Activated naive CD8-positive, alpha-beta T cell (primary cell): ENCODE results near the gene SERINC3.
"Not testable (repeated sequence)": the region's sequence is repeated elsewhere in the genome, so short reads cannot be mapped to it uniquely, and the experiment has no call there.

ENCODE experiments used
- H3K27ac Mint-ChIP-seq: one replicate; pipeline ENCODE4 v1.8.0; 2021; ENCODE audit warnings: mixed read lengths
- H3K27me3 Mint-ChIP-seq: one replicate; pipeline ENCODE4 v1.8.0; 2021; ENCODE audit warnings: mixed read lengths
- H3K36me3 Mint-ChIP-seq: one replicate; pipeline ENCODE4 v1.8.0; 2021; ENCODE audit warnings: mixed read lengths
- H3K4me1 Mint-ChIP-seq: one replicate; pipeline ENCODE4 v1.8.0; 2021; ENCODE audit warnings: low read depth, mixed read lengths
- H3K4me3 Mint-ChIP-seq: one replicate; pipeline ENCODE4 v1.8.0; 2021; ENCODE audit warnings: mild to moderate bottlenecking, mixed read lengths
- H3K9me3 Mint-ChIP-seq: one replicate; pipeline ENCODE4 v1.8.0; 2021; ENCODE audit warnings: low read depth, mixed read lengths

Gene SERINC3

DNA sequence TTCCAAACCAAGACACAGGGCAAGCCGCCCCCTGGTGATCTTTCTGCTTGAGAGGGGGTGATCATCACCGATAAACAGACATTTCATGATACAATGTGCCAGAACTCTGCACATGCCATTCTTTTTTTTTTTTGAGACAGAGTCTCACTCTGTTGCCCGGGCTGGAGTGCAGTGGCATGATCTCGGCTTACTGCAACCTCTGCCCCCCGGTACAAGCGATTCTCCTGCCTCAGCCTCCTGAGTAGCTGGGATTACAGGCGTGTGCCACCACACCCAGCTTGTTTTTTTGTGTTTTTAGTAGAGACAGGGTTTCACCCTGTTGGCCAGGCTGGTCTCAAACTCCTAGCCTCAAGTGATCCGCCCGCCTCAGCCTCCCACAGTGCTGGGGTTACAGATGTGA lies 49.6 kb downstream of the SERINC3 start:
- not testable (repeated sequence) for H3K36me3 Mint-ChIP-seq, H3K9me3 Mint-ChIP-seq, H3K4me3 Mint-ChIP-seq, H3K27me3 Mint-ChIP-seq, H3K27ac Mint-ChIP-seq
- peaks cover 20% of the 10 kb centered on the region for H3K4me1 Mint-ChIP-seq

DNA sequence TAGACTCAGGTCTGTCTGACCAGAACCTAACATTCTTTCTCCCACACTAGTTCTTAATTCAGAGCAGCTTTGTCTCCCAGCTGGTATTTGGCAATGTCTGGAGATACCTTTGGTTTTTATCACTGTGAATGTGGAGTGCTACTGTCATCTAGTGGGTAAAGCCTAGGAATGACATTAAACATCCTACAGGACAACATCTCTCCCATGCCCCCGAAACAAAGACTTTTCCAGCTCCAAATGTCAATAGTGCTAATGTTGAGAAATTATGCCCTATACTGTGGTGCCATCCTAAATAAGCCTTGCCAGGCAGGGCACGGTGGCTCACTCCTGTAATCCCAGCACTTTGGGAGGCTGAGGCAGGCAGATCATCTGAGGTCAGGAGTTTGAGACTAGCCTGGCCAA lies 50.4 kb downstream of the SERINC3 start:
- H3K9me3 Mint-ChIP-seq, result no peaks in the 10 kb centered on the region
- no peaks in the 10 kb centered on the region for H3K27me3 Mint-ChIP-seq
- no peak overlapping the region for H3K4me3 Mint-ChIP-seq
- no peaks in the 10 kb centered on the region for H3K36me3 Mint-ChIP-seq
- peaks cover 12% of the 10 kb centered on the region for H3K4me1 Mint-ChIP-seq
- H3K27ac Mint-ChIP-seq, result no peak overlapping the region

DNA sequence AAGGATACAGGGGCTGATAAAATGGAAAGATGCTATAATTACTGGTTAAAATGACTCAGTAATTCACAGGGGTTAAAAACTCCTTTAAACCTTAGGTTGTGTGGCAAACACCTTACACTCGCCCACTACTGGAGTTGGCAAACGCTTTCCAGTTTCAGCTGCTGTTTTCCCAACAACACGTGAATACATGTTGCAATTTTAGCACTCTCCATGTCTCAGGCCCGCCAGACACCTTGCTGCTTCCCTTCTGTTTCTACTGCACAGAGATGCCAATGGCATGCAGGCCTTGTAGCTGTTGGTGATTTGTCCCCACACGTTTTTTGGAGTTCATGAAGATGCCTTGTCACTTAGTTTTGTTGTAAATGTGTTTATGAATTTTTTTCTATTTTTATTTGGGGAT lies 51.5 kb downstream of the SERINC3 start:
- Mint-ChIP-seq H3K9me3 (no peaks in the 10 kb centered on the region), H3K4me1 (peaks cover 4% of the 10 kb centered on the region), H3K36me3 (no peaks in the 10 kb centered on the region), H3K27ac (no peak overlapping the region), H3K4me3 (no peak overlapping the region), H3K27me3 (no peaks in the 10 kb centered on the region)

DNA sequence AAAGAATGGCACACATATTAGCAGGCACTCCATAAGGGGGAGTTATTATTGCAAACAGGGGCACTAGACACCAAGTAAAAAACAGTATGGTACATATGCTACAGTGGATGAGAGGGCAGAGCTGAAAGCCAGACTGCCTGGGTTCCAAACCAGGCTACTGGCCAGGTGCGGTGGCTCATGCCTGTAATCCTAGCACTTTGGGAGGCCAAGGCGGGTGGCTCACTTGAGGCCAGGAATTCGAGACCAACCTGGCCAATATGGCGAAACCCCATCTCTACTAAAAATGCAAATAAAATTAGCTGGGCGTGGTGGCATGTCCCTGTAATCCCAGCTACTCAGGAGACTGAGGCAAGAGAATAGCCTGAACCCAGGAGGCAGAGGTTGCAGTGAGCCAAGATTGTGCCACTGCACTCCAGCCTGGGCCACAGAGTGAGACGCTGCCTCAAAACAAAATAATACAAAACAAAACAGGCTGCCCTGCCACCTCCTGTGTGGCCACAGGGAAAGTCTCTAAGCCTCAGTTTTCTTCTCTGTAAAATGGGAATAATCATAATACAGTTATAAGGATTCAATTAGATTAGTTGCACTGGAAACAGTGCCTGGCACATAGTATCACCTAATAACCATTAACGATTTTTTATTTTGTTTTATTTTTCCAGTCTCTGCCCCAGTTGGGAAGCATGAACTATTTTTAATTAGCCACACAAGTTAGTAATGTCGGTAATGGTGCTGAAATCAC lies 53.7 kb downstream of the SERINC3 start:
- Mint-ChIP-seq H3K27me3 (no peaks in the 10 kb centered on the region), H3K4me1 (no peaks in the 10 kb centered on the region), H3K4me3 (no peak overlapping the region), H3K9me3 (no peaks in the 10 kb centered on the region), H3K36me3 (no peaks in the 10 kb centered on the region), H3K27ac (no peak overlapping the region)

DNA sequence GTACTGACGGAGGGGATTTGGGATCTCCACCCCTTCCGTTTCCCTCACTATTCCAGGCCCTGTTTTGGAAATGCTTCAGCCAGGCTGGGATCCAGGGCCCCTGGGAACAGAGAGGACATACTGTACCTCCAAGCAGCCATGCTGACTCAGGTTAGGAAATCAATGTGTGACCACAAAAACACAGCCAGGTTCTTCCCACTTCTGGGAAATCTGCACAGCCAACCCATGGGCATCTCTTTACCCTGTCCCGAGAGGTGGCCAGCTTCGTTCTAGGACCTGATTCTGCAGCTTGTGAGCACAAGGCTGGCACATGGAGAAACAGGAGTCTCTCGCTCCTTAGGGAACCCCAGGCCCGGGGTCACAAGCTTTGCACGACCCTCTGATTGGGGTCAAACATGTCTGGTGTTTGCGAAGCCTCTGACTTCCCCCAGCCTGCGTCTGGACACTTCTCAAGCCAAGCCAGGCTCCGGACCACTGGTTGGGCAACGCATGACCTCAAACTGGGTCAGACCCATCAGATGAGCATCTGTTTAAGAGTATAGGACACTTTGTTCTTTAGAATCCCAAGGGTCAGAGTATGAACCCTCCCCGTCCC lies 54.5 kb downstream of the SERINC3 start:
- Mint-ChIP-seq H3K9me3 (no peaks in the 10 kb centered on the region), H3K36me3 (no peaks in the 10 kb centered on the region), H3K4me3 (no peak overlapping the region), H3K4me1 (no peaks in the 10 kb centered on the region), H3K27me3 (no peaks in the 10 kb centered on the region), H3K27ac (no peak overlapping the region)

DNA sequence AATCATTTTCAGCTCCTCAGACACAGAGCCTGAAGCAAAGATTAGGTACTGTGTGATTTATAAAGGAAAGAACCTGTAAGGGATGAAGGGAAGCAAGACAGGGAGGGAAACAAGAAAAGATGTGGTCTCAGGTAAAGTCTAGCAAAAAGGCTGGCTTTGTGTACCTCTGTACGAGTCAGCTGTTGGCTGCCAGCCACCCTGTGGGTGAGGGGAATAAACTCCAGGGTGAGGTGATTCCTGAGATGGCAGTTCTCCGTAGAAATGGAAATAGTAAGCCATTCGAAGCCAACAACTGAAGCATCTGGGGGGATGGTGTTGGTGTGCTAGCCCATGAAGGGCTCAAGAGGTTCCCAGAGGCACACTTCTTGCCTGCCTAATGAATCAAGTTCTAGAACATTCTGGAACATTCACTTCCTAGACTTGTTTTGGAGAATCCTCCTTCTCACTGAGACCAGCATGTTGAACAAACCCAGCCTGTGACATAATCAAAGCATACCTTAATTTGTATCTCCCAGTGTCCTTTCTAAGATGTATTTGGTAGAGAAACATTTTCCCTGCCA lies 56.8 kb downstream of the SERINC3 start:
- Mint-ChIP-seq H3K27me3 (no peaks in the 10 kb centered on the region), H3K27ac (no peak overlapping the region), H3K36me3 (no peaks in the 10 kb centered on the region), H3K9me3 (no peaks in the 10 kb centered on the region), H3K4me1 (no peaks in the 10 kb centered on the region), H3K4me3 (no peak overlapping the region)

DNA sequence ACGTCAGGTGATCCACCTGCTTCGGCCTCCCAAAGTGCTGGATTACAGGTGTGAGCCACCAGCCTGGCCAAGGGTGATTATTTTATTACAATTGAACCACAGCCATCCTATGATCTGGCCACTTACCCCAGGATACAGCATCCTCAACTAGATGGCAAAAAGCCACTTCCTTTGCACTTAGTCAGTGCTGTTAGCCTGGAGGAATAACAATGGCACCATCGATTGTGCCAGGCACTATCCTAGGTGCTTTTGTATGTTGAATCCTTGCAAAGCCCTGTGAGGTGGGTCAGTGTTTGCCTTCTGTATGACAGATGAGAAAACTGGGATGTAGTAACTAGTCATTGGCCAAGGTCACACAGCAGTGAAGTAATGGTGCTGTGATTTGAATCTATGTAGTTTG lies 57.4 kb downstream of the SERINC3 start:
- Mint-ChIP-seq H3K27me3 (no peaks in the 10 kb centered on the region), H3K36me3 (no peaks in the 10 kb centered on the region), H3K27ac (no peak overlapping the region), H3K4me1 (no peaks in the 10 kb centered on the region), H3K4me3 (no peak overlapping the region), H3K9me3 (no peaks in the 10 kb centered on the region)

DNA sequence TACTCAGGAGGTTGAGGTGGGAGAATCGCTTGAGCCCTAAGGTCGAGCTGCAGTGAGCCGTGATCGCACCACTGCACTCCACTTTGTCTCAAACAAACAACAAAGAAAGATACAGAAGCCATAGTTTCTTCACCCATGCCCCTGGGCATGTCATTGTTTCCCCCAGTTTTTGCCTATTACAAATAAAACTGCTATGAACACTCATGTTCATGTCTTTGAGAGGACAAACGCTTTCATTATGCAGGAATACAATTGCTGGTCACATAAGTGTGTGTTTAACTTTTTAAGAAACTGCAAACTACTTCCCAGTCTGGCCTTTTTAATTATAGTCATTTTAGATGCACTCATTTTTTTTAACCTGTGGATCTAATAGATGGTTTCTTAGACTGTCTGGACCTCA lies 58.4 kb downstream of the SERINC3 start:
- no peaks in the 10 kb centered on the region for H3K4me1 Mint-ChIP-seq
- no peaks in the 10 kb centered on the region for H3K9me3 Mint-ChIP-seq
- H3K36me3 Mint-ChIP-seq, result no peaks in the 10 kb centered on the region
- H3K27ac Mint-ChIP-seq, result no peak overlapping the region
- no peaks in the 10 kb centered on the region for H3K27me3 Mint-ChIP-seq
- H3K4me3 Mint-ChIP-seq, result no peak overlapping the region

DNA sequence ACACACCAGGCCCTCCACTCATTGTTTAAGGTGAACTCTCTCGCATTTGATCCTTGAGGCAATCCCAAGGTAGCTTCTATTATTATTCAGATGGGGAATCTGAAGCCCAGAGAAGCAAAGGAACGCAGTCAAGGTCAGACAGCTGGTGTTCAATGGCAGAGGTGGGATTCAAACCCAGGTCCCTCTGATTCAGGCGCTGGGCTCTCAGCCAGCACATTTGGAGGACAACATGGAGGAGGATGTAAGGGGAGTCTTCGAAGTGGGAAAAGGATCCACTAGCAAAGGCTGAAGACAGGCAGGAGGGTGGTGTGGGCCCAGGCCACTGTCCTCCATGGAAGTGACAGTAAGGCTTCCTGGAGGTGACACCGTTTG lies 60.1 kb downstream of the SERINC3 start:
- Mint-ChIP-seq H3K4me3 (no peak overlapping the region), H3K27me3 (no peaks in the 10 kb centered on the region), H3K27ac (no peak overlapping the region), H3K4me1 (no peaks in the 10 kb centered on the region), H3K36me3 (no peaks in the 10 kb centered on the region), H3K9me3 (no peaks in the 10 kb centered on the region)

DNA sequence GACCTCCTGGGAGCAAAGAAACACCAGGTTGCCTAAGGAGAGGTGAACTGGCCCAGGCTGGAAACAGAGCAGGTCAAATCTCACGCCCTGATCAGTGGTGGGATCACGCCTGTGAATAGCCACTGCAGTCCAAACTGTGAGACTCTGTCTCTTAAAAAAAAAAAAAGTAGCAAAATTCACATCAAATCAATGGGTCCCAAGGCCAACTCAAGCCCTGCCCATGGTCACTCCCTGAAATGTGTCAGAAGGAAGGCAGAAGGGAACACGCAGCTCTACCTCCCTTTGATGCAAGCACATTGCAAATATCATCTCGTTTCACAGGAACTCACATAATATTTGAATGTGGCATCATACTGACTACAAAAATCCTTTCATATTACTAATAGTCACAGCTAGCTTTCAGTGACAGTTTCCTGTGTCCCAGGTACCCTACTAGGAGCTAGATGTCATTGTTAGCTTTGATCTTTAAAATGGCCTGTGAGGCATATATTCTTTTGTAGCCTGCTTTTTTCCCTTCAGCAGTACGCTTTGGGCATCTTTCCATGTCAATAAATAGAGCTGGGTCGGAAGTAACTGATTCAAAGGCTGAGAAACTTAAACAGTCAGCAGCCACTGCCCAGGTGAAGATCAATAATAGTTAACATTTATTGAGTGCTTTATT lies 60.6 kb downstream of the SERINC3 start:
- Mint-ChIP-seq H3K4me3 (no peak overlapping the region), H3K9me3 (no peaks in the 10 kb centered on the region), H3K27me3 (no peaks in the 10 kb centered on the region), H3K4me1 (no peaks in the 10 kb centered on the region), H3K36me3 (no peaks in the 10 kb centered on the region), H3K27ac (no peak overlapping the region)

DNA sequence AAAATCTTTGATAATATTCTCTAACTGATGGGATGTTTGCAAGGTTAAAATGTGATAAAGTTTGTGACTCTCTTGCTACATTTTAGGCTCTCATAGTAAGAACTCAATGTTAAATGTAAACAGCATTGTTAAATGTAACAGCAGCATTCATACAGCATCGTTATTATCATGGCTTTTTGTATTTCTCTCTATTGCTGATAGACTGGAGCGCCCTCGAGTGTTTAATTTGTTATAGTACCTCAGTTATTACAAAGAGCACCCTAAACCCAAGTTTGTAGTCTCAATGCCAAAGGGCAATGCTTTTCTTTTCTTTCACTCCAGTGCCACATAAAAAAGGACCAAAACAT lies 61.1 kb downstream of the SERINC3 start:
- Mint-ChIP-seq H3K4me3 (no peak overlapping the region), H3K9me3 (no peaks in the 10 kb centered on the region), H3K27ac (no peak overlapping the region), H3K36me3 (no peaks in the 10 kb centered on the region), H3K4me1 (no peaks in the 10 kb centered on the region), H3K27me3 (no peaks in the 10 kb centered on the region)

DNA sequence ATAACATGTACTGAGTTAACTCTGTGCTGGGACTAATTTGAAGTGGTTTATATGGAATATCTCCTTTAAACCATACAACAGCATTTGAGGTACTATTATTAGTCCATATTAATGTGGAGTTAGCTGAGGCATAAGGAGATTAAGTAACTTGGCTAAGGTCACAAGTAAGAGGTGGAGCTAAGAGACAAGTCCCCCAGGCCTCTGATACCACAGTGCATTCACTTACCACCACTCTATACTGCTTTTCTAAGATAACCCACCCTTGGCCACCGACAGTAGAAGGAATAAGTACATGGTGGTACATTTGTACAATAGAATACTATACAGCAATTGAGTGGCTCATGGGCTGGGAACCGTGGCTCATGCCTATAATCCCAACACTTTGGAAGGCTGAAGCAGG lies 62.6 kb downstream of the SERINC3 start:
- H3K36me3 Mint-ChIP-seq, result no peaks in the 10 kb centered on the region
- no peaks in the 10 kb centered on the region for H3K9me3 Mint-ChIP-seq
- H3K4me1 Mint-ChIP-seq, result no peaks in the 10 kb centered on the region
- H3K4me3 Mint-ChIP-seq, result no peak overlapping the region
- no peak overlapping the region for H3K27ac Mint-ChIP-seq
- H3K27me3 Mint-ChIP-seq, result no peaks in the 10 kb centered on the region

DNA sequence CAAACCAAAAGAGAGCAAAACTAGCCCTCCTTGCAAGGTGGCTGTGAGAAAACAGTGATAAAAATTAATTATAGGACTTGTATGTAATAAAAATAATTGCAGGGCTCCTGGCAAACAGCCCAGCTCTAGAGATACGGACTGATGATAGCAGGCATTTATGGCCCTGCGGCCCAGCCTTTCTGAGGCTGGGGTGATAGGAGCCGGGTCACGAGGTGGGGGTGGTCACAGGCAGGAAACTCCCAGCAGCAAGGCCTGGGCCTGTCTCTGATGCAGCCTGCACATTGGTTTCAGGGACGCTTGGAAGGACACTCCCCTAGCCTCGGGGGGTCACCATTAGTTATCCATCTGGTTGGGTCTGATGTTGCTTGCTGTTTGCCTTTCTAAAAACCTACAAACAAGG lies 64.9 kb downstream of the SERINC3 start:
- Mint-ChIP-seq H3K27me3 (no peaks in the 10 kb centered on the region), H3K9me3 (no peaks in the 10 kb centered on the region), H3K36me3 (no peaks in the 10 kb centered on the region), H3K27ac (no peak overlapping the region), H3K4me3 (no peak overlapping the region), H3K4me1 (no peaks in the 10 kb centered on the region)

DNA sequence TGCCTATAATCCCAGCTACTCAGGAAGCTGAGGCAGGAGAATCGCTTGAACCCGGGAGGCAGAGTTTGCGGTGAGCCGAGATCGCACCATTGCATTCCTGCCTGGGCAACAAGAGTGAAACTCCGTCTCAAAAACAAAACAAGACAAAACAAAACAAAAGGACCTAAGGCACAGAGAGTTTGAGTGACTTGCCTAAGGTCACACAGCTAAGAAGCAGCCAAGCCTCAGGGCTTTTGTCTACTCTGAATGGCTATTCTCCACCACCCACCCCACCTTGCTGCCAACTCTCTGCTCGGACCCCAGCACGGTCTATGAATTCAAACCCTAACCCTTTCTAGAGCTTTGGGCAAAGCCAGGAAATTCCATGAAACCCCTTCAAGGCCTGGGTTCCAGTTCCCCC lies 65.3 kb downstream of the SERINC3 start:
- Mint-ChIP-seq H3K27ac (no peak overlapping the region), H3K36me3 (no peaks in the 10 kb centered on the region)

DNA sequence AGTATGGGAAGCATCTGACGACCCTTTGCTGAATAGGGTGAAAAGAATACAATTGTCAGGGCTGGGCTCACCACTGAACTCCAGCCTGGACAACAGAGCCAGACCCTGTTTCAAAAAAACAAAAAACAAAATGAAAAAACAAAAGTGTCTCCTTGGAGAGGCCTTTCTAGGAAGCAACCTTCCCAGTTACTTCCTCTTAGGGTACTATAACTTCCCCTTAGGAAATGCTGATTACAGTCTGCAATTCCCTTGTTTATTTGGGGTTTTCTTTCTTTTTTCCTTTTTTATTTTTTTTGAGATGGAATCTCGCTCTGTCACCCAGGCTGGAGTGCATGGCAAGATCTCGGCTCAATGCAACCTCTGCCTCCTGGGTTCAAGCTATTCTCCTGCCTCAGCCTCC lies 66.7 kb downstream of the SERINC3 start:
- Mint-ChIP-seq H3K27ac (no peak overlapping the region), H3K4me3 (no peak overlapping the region), H3K36me3 (no peaks in the 10 kb centered on the region), H3K4me1 (no peaks in the 10 kb centered on the region), H3K9me3 (no peaks in the 10 kb centered on the region), H3K27me3 (no peaks in the 10 kb centered on the region)

More for the DNA sequence above, 65.3 kb downstream of the SERINC3 start:
- no peaks in the 10 kb centered on the region for H3K4me1 Mint-ChIP-seq
- H3K9me3 Mint-ChIP-seq, result no peaks in the 10 kb centered on the region
- H3K4me3 Mint-ChIP-seq, result no peak overlapping the region
- H3K27me3 Mint-ChIP-seq, result no peaks in the 10 kb centered on the region
